ENCODE results near the gene SPRN.
"Not testable (repeated sequence)": the region's sequence is repeated elsewhere in the genome, so short reads cannot be mapped to it uniquely, and the experiment has no call there.

SPRN gene

GRCh38 chr10:133439517-133440461 is 15.4 kb upstream of the SPRN start:
- DNase-seq (ENCODE audit: low spot score), result no peak

- DNase-seq (ENCODE audit: low spot score), result no peak
These were observed 14.4 kb upstream of the SPRN start for GRCh38 chr10:133438711-133439273.

- DNase-seq (ENCODE audit: low spot score), result not testable (repeated sequence)
These were observed 8.4 kb upstream of the SPRN start for GRCh38 chr10:133432789-133433188.

- not testable (repeated sequence) for DNase-seq (ENCODE audit: low spot score)
These were observed 7.6 kb upstream of the SPRN start for GRCh38 chr10:133431888-133432613.

- not testable (repeated sequence) for DNase-seq (ENCODE audit: low spot score)
These were observed 5.1 kb upstream of the SPRN start for GRCh38 chr10:133429571-133429970.

- DNase-seq (ENCODE audit: low spot score), result not testable (repeated sequence)
These were observed 323 bp downstream of the SPRN start for GRCh38 chr10:133424102-133424501.

- no peak for DNase-seq (ENCODE audit: low spot score)
These were observed 1.3 kb downstream of the SPRN start for GRCh38 chr10:133422807-133423771.

GRCh38 chr10:133422223-133422806 is 2.1 kb downstream of the SPRN start:
- no peak for DNase-seq (ENCODE audit: low spot score)

- no peak for DNase-seq (ENCODE audit: low spot score)
These were observed 2.8 kb downstream of the SPRN start for GRCh38 chr10:133421336-133422222.

GRCh38 chr10:133420579-133420978 is 3.8 kb downstream of the SPRN start:
- no peak for DNase-seq (ENCODE audit: low spot score)

- no peak for DNase-seq (ENCODE audit: low spot score)
These were observed 4.4 kb downstream of the SPRN start for GRCh38 chr10:133420028-133420427.

GRCh38 chr10:133419211-133419950 is 5.0 kb downstream of the SPRN start:
- DNase-seq (ENCODE audit: low spot score), result no peak

GRCh38 chr10:133418289-133418993 is 6.0 kb downstream of the SPRN start:
- no peak for DNase-seq (ENCODE audit: low spot score)

- no peak for DNase-seq (ENCODE audit: low spot score)
These were observed 8.7 kb downstream of the SPRN start for GRCh38 chr10:133415752-133416151.

- DNase-seq (ENCODE audit: low spot score), result not testable (repeated sequence)
These were observed 10.0 kb downstream of the SPRN start for GRCh38 chr10:133414401-133414800.

- no peak for DNase-seq (ENCODE audit: low spot score)
These were observed 12.1 kb downstream of the SPRN start for GRCh38 chr10:133412381-133412711.

GRCh38 chr10:133411523-133412380 is 12.7 kb downstream of the SPRN start:
- no peak for DNase-seq (ENCODE audit: low spot score)

Measured in putamen (tissue), 1 donor.